Gastroesophageal sphincter (tissue), 4 donors: ENCODE measurements around the gene TMEM141. TPM values are rescaled to one million over a fixed set of nuclear protein-coding genes. Genes with fewer than 3 reads are reported as not detected.
"Not testable (repeated sequence)": the region's sequence is repeated elsewhere in the genome, so short reads cannot be mapped to it uniquely, and the experiment has no call there.

ENCODE experiments used
- ATAC-seq: fragments of 150-250 bp; one replicate; pipeline ENCODE4 v1.9.1; 2016; ENCODE audit warnings: mild to moderate bottlenecking, moderate library complexity
- H3K27ac ChIP-seq, 4 donors: fragments of 200-600 bp; sonication (generic) in 3 of 4; 1 replicate in 3 of 4; 2 replicates in 1 of 4; pipeline ENCODE4 v1.5.1; 2016 to 2019
- H3K27me3 ChIP-seq: fragments of 200-600 bp; sonication (generic); one replicate; pipeline ENCODE4 v1.5.1; 2019
- H3K36me3 ChIP-seq, 2 donors: fragments of 200-600 bp; sonication (generic); one replicate each; pipeline ENCODE4 v1.5.1; 2019; ENCODE audit warnings: control low read depth in 1 of 2
- H3K4me1 ChIP-seq, 3 donors: fragments of 200-600 bp; sonication (generic); 1 replicate in 2 of 3; 2 replicates in 1 of 3; pipeline ENCODE4 v1.5.1; 2016 to 2019; ENCODE audit warnings: control low read depth in 2 of 3
- H3K4me3 ChIP-seq, 2 donors: fragments of 200-600 bp; sonication (generic); one replicate each; pipeline ENCODE4 v1.5.1; 2019; ENCODE audit warnings: mild to moderate bottlenecking in 1 of 2, moderate library complexity in 1 of 2
- H3K9me3 ChIP-seq, 3 donors: fragments of 200-600 bp; sonication (generic); one replicate each; pipeline ENCODE4 v1.5.1; 2017 to 2019; ENCODE audit warnings: control low read depth in 2 of 3
- EP300 ChIP-seq: sonication (generic); formaldehyde crosslinking; IDR thresholded peaks from one replicate; pipeline ENCODE4 v1.6.1; 2017; ENCODE audit warnings: antibody characterized with exemption, mild to moderate bottlenecking
- POLR2A ChIP-seq, 2 donors: fragments of 450-650 bp; IDR thresholded peaks; one replicate each; pipeline ENCODE4 v1.6.1; 2017; ENCODE audit warnings: antibody characterized with exemption in 2 of 2, mild to moderate bottlenecking in 2 of 2, moderate library complexity in 1 of 2
- POLR2AphosphoS5 ChIP-seq: sonication (generic); formaldehyde crosslinking; IDR thresholded peaks from one replicate; pipeline ENCODE4 v1.6.1; 2017; ENCODE audit warnings: antibody characterized with exemption
- WGBS, 2 donors: methylation state at CpG; one replicate each; pipeline ENCODE4 v1.1.5; 2018; ENCODE audit warnings: low coverage in 1 of 2; 5-methylcytosine and 5-hydroxymethylcytosine counted together
- total RNA-seq, 4 donors: library from RNA; depleted of rRNA; stranded (reverse); fragments of >200 nt; gene quantifications; one replicate each; pipeline ENCODE4 v1.1.0, GENCODE V29; 2016
- TF ChIP-seq, protein P1 (sequence below), 4 experiments: fragments of 200-600 bp in 2 of 4; fragments of 450-650 bp in 2 of 4; sonication (generic) in 1 of 4; IDR thresholded peaks; one replicate each; pipeline ENCODE4 v1.5.1; 2017 to 2019; ENCODE audit warnings: antibody characterized with exemption in 4 of 4, mild to moderate bottlenecking in 2 of 4, moderate library complexity in 2 of 4

TMEM141 gene
- total RNA-seq, 4 donors from 2014 or later, result 33.0 to 51.5 (median 40.4) TPM

DNA sequence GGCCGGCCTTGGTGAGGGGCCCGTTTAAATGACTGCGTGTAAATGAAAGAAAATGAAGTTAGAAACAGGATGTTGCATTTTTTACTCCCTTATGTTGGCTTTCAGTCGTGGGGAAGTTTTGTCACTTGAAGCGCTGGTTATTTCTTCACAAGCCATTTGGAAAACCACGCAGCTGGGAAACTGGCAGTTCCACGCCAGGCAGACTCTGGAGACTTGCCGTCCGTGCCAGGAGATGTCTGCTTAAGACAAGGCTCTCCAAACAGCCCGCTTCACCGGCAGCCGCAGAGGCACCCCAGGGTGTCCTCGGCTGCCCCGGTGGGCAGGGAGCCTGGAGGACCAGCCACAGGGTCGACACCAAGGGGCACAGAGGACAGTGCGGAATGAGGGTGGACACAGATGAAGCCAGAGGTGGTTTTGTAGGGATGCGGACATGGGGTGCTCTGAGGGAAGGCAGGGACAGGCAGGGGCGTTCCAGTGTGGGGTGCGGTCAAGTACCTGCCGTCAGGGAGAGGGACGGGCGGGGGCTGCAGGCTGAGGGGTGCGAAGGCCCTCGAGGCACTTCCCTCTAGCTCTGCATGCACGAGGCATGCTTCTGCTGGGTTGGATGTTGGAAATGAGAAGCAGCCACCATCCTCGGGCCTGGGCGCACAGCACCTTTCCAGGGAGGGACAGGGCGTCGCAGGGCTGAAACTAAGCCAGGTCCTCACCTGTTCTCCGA, 40.0 kb downstream of the TMEM141 start:
- TF ChIP-seq EP300 (no peak), POLR2A (IDR thresholded peaks at IDR 0.05) (no peak), POLR2AphosphoS5 (no peak)
- TF ChIP-seq, protein P1, sequence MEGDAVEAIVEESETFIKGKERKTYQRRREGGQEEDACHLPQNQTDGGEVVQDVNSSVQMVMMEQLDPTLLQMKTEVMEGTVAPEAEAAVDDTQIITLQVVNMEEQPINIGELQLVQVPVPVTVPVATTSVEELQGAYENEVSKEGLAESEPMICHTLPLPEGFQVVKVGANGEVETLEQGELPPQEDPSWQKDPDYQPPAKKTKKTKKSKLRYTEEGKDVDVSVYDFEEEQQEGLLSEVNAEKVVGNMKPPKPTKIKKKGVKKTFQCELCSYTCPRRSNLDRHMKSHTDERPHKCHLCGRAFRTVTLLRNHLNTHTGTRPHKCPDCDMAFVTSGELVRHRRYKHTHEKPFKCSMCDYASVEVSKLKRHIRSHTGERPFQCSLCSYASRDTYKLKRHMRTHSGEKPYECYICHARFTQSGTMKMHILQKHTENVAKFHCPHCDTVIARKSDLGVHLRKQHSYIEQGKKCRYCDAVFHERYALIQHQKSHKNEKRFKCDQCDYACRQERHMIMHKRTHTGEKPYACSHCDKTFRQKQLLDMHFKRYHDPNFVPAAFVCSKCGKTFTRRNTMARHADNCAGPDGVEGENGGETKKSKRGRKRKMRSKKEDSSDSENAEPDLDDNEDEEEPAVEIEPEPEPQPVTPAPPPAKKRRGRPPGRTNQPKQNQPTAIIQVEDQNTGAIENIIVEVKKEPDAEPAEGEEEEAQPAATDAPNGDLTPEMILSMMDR (IDR thresholded peaks at IDR 0.05), result no peak
- no peak overlapping the region for H3K27ac ChIP-seq
- no peaks in the 10 kb centered on the region for H3K4me1 ChIP-seq
- WGBS, 2 donors, result 89 to 91% methylated on average over 6 to 23 of the region's 30 CpGs
- no peak for ATAC-seq
- H3K27me3 ChIP-seq, result no peaks in the 10 kb centered on the region
- H3K36me3 ChIP-seq, result peaks cover 0 to 90% of the 10 kb centered on the region in 2 donors
- no peak overlapping the region for H3K4me3 ChIP-seq
- no peaks in the 10 kb centered on the region for H3K9me3 ChIP-seq

DNA sequence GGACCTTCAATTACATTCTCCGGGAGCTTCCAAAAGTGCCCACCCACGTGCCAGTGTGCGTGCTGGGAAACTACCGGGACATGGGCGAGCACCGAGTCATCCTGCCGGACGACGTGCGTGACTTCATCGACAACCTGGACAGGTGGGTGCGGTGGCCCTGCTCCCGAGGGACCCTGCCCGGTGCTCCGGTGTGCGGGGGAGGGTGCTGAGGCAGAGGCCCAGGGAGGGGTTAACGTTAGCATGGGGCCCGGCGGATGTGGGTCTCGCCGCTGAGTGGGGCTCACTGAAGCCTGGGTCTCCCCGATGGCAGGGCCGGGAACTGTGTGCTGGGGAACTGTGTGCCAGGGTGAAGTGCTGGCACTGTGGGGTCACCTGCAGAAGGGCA, 40.6 kb downstream of the TMEM141 start:
- Histone ChIP-seq H3K9me3 (no peaks in the 10 kb centered on the region), H3K4me3 (no peak overlapping the region), H3K27ac (no peak overlapping the region), H3K36me3 (peaks cover 0 to 90% of the 10 kb centered on the region in 2 donors), H3K27me3 (no peaks in the 10 kb centered on the region), H3K4me1 (no peaks in the 10 kb centered on the region)
- no peak for ATAC-seq
- no peak for TF ChIP-seq POLR2AphosphoS5
- TF ChIP-seq, protein P1 (IDR thresholded peaks at IDR 0.05), result no peak
- TF ChIP-seq EP300, result no peak
- TF ChIP-seq POLR2A (IDR thresholded peaks at IDR 0.05), result no peak
- WGBS, 2 donors, result no CpG with 5 or more reads among the region's 23 CpGs

DNA sequence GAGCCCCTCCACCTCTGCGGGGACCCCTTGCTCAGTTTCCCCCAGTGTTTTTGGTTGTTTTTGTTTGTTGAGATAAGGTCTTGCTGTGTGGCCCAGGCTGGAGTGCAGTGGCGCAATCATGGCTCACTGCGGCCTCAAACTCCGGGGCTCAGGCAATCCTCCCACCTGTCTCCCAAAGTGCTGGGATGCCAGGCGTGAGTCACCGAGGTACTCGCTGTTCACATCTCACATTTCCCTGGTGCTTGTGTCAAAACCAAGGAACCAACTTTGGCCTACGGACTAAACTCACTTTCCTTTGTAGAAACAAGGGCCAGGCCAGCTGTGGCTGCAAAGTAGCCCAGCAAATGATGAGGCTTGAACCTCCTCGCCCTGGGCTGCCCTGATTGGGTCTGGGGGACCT, 41.4 kb downstream of the TMEM141 start:
- ATAC-seq, result no peak
- TF ChIP-seq POLR2AphosphoS5 (no peak), EP300 (no peak), POLR2A (IDR thresholded peaks at IDR 0.05) (no peak)
- TF ChIP-seq, protein P1 (IDR thresholded peaks at IDR 0.05), result no peak
- Histone ChIP-seq H3K9me3 (no peaks in the 10 kb centered on the region), H3K27ac (no peak overlapping the region), H3K27me3 (no peaks in the 10 kb centered on the region), H3K4me3 (no peak overlapping the region), H3K36me3 (peaks cover 0 to 90% of the 10 kb centered on the region in 2 donors), H3K4me1 (no peaks in the 10 kb centered on the region)
- 60 to 100% methylated on average over 1 to 3 of the region's 9 CpGs for WGBS, 2 donors

DNA sequence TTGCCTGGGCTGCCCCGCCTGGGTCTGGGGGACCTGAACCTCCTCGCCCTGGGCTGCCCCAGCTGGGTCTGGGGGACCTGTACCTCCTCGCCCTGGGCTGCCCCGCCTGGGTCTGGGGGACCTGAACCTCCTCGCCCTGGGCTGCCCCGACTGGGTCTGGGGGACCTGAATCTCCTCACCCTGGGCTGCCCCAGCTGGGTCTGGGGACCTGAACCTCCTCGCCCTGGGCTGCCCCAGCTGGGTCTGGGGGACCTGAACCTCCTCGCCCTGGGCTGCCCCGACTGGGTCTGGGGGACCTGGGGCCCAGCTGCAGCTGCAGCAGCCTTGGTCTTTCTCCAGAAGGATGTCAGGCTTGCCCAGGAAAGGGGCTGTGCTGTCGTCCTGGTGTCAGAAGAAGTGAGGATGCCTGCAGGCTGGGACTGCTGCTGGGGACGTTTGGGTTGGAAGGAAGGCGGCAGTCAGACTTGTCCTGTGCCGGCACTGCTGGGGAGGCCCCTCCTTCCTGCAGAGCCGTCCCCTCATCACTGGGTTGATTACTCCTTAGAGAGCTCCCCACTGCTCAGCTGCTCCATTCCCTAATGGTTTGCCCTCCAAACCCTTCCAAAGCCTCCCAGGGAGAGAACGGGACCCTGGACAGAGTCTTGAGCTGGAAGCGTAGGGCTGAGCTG, 42.4 kb downstream of the TMEM141 start:
- H3K4me3 ChIP-seq, H3K27me3 ChIP-seq, H3K4me1 ChIP-seq, H3K9me3 ChIP-seq, H3K27ac ChIP-seq, ATAC-seq: not testable (repeated sequence)
- H3K36me3 ChIP-seq, result peaks cover 0 to 90% of the 10 kb centered on the region in 2 donors
- WGBS, 2 donors, result 69% methylated on average over 4 of the region's 16 CpGs; no CpG with 5 or more reads in 1 of the 2 donors

DNA sequence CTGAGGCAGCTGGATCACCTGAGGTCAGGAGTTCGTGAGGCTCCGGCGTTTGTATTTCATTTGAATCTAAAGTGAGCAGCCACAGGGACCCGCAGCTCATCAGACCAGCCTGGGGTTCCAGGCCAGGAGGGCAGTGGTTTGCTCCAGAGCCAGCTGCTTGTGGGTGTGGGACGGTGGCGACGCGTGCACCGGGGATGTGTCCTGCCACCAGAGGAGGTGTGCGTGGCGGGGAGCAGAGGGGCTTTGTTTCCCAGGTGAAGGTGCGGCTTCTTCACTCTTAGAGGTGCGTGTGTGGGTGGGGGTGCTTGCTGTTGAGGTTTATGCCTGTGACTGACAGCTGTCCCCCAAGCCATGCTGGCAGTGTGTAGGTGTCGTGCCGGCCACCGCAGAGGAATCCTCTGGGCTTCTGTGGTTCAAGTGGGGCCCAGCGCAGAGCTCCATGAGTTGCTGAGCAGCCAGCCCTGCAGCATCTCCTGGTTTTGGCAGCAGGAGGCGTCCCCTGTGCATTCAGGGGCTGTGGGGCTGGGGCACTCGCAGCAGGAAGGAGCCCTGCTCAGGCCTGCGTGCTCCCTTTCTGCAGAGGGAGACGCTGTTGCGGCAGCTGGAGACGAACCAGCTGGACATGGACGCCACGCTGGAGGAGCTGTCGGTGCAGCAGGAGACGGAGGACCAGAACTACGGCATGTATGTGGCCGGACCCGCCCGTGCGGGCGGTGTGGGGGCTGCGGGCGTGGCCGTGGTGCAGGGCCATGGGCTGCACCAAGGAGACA, 44.2 kb downstream of the TMEM141 start:
- no peaks in the 10 kb centered on the region for H3K27me3 ChIP-seq
- peaks cover 0 to 90% of the 10 kb centered on the region in 2 donors for H3K36me3 ChIP-seq
- no peak overlapping the region for H3K27ac ChIP-seq
- TF ChIP-seq POLR2A (IDR thresholded peaks at IDR 0.05) (no peak), EP300 (no peak), POLR2AphosphoS5 (no peak)
- TF ChIP-seq, protein P1 (IDR thresholded peaks at IDR 0.05), result no peak
- H3K9me3 ChIP-seq, result no peaks in the 10 kb centered on the region
- H3K4me1 ChIP-seq, result peaks cover 0 to under 1% (median 0%) of the 10 kb centered on the region in 3 donors
- 80% methylated on average over 1 of the region's 36 CpGs; no CpG with 5 or more reads in 1 of the 2 donors for WGBS, 2 donors
- ATAC-seq, result no peak
- no peak overlapping the region for H3K4me3 ChIP-seq
